H9 (cell line): ENCODE data around the gene KRTAP10-10. TPM values are rescaled to one million over a fixed set of nuclear protein-coding genes. Genes with fewer than 3 reads are reported as not detected.

ENCODE experiments used
- DNase-seq: peaks from one replicate; pipeline ENCODE4 v3.0.0-alpha.2; 2017
- H2AFZ ChIP-seq: one replicate; pipeline ENCODE4 v1.6.1; 2013; ENCODE audit warnings: mild to moderate bottlenecking, low read length, control low read depth, moderate library complexity
- H2AK5ac ChIP-seq: 2 replicates; pipeline ENCODE4 v1.6.1; 2013; ENCODE audit warnings: low read length, control low read depth, mixed read lengths; ENCODE audit not compliant: insufficient read length
- H2BK120ac ChIP-seq: one replicate; pipeline ENCODE4 v1.6.1; 2013; ENCODE audit warnings: low read depth, mild to moderate bottlenecking, low read length, control low read depth, inconsistent platforms; ENCODE audit not compliant: poor library complexity, severe bottlenecking
- H2BK12ac ChIP-seq: 2 replicates; pipeline ENCODE4 v1.6.1; 2013; ENCODE audit warnings: low read length, control low read depth, mixed read lengths, low read depth; ENCODE audit not compliant: insufficient read length
- H2BK15ac ChIP-seq: 2 replicates; pipeline ENCODE4 v1.6.1; 2013; ENCODE audit warnings: low read depth, low read length, control low read depth
- H2BK20ac ChIP-seq: one replicate; pipeline ENCODE4 v1.6.1; 2013; ENCODE audit warnings: low read depth, mild to moderate bottlenecking, low read length, control low read depth, inconsistent platforms; ENCODE audit not compliant: poor library complexity, severe bottlenecking
- H2BK5ac ChIP-seq: 2 replicates; pipeline ENCODE4 v1.6.1; 2013; ENCODE audit warnings: low read length, control low read depth, mixed read lengths; ENCODE audit not compliant: insufficient read length
- H3K14ac ChIP-seq: 2 replicates; pipeline ENCODE4 v1.6.1; 2013; ENCODE audit warnings: low read length, control low read depth; ENCODE audit not compliant: insufficient read depth
- H3K18ac ChIP-seq: 2 replicates; pipeline ENCODE4 v1.6.1; 2013; ENCODE audit warnings: low read depth, mild to moderate bottlenecking, mixed read lengths, low read length, control low read depth; ENCODE audit not compliant: insufficient read length
- H3K23ac ChIP-seq: 2 replicates; pipeline ENCODE4 v1.6.1; 2013; ENCODE audit warnings: low read length, control low read depth, mixed read lengths, low read depth; ENCODE audit not compliant: insufficient read length
- H3K23me2 ChIP-seq: 2 replicates; pipeline ENCODE4 v1.6.1; 2013; ENCODE audit warnings: low read depth, mild to moderate bottlenecking, mixed read lengths, low read length, control low read depth; ENCODE audit not compliant: insufficient read length, poor library complexity, severe bottlenecking
- H3K27ac ChIP-seq: 2 replicates; pipeline ENCODE4 v1.5.1; 2013; ENCODE audit warnings: low read length, control low read depth, mixed read lengths, low read depth; ENCODE audit not compliant: insufficient read length
- H3K27me3 ChIP-seq: 2 replicates; pipeline ENCODE4 v1.6.1; 2013; ENCODE audit warnings: low read length, control low read depth, inconsistent platforms; ENCODE audit not compliant: insufficient read depth
- H3K4ac ChIP-seq: 2 replicates; pipeline ENCODE4 v1.6.1; 2013; ENCODE audit warnings: low read depth, mild to moderate bottlenecking, control low read depth, inconsistent platforms, low read length, moderate library complexity
- H3K4me1 ChIP-seq: 2 replicates; pipeline ENCODE4 v1.6.1; 2013; ENCODE audit warnings: low read length, control low read depth, inconsistent platforms; ENCODE audit not compliant: insufficient read depth
- H3K4me2 ChIP-seq: 2 replicates; pipeline ENCODE4 v1.6.1; 2013; ENCODE audit warnings: low read length, control low read depth, mixed read lengths; ENCODE audit not compliant: insufficient read length, insufficient read depth
- H3K56ac ChIP-seq: 2 replicates; pipeline ENCODE4 v1.6.1; 2013; ENCODE audit warnings: low read depth, mild to moderate bottlenecking, mixed read lengths, low read length, control low read depth; ENCODE audit not compliant: insufficient read length
- H3K79me1 ChIP-seq: 2 replicates; pipeline ENCODE4 v1.6.1; 2013; ENCODE audit warnings: low read depth, mild to moderate bottlenecking, moderate library complexity, low read length, control low read depth, inconsistent platforms; ENCODE audit not compliant: insufficient read depth, poor library complexity, severe bottlenecking
- H3K79me2 ChIP-seq: 2 replicates; pipeline ENCODE4 v1.6.1; 2013; ENCODE audit warnings: low read length, control low read depth, inconsistent platforms; ENCODE audit not compliant: insufficient read depth
- H3K9ac ChIP-seq: 2 replicates; pipeline ENCODE4 v1.6.1; 2013; ENCODE audit warnings: low read length, control low read depth, mixed read lengths; ENCODE audit not compliant: insufficient read length; ENCODE audit errors: extremely low read depth
- H3K9me3 ChIP-seq: one replicate; pipeline ENCODE4 v1.6.1; 2013; ENCODE audit warnings: low read depth, low read length, inconsistent platforms; ENCODE audit not compliant: control insufficient read depth
- H3T11ph ChIP-seq: one replicate; pipeline ENCODE4 v1.6.1; 2013; ENCODE audit warnings: mild to moderate bottlenecking, low read length, control low read depth, inconsistent platforms
- H4K20me1 ChIP-seq: one replicate; pipeline ENCODE4 v1.6.1; 2013; ENCODE audit not compliant: control insufficient read depth, insufficient read length, insufficient read depth
- H4K5ac ChIP-seq: 2 replicates; pipeline ENCODE4 v1.6.1; 2013; ENCODE audit warnings: low read depth, mild to moderate bottlenecking, mixed read lengths, low read length, control low read depth; ENCODE audit not compliant: insufficient read length
- H4K8ac ChIP-seq: replicated peaks from 2 replicates; pipeline ENCODE4 v1.6.1; 2013; ENCODE audit warnings: low read length, control low read depth, mixed read lengths, low read depth; ENCODE audit not compliant: insufficient read length
- H4K91ac ChIP-seq: 2 replicates; pipeline ENCODE4 v1.6.1; 2013; ENCODE audit warnings: low read depth, mild to moderate bottlenecking, moderate library complexity, mixed read lengths, low read length, control low read depth; ENCODE audit not compliant: insufficient read length
- H3K27ac Mint-ChIP-seq, 3 experiments: 2 replicates in 2 of 3; 3 replicates in 1 of 3; pipeline ENCODE4 v1.8.0; 2020 to 2021; ENCODE audit warnings: mixed read lengths in 3 of 3, mild to moderate bottlenecking in 1 of 3, moderate library complexity in 1 of 3
- H3K27me3 Mint-ChIP-seq: 2 replicates; pipeline ENCODE4 v1.8.0; 2021; ENCODE audit warnings: low read depth, mild to moderate bottlenecking, moderate library complexity, mixed read lengths
- H3K36me3 Mint-ChIP-seq, 3 experiments: 2 replicates in 2 of 3; 3 replicates in 1 of 3; pipeline ENCODE4 v1.8.0; 2020 to 2021; ENCODE audit warnings: low read depth in 3 of 3, mixed read lengths in 3 of 3; ENCODE audit not compliant: insufficient read depth in 1 of 3
- H3K4me1 Mint-ChIP-seq, 2 experiments: 2 replicates each; pipeline ENCODE4 v1.8.0; 2020; ENCODE audit warnings: mixed read lengths in 2 of 2
- H3K4me3 Mint-ChIP-seq, 2 experiments: 2 replicates in 1 of 2; 3 replicates in 1 of 2; pipeline ENCODE4 v1.8.0; 2020 to 2021; ENCODE audit warnings: mild to moderate bottlenecking in 2 of 2, mixed read lengths in 2 of 2, moderate library complexity in 1 of 2
- H3K9me3 Mint-ChIP-seq, 2 experiments: 2 replicates in 1 of 2; 3 replicates in 1 of 2; pipeline ENCODE4 v1.8.0; 2020; ENCODE audit warnings: mild to moderate bottlenecking in 2 of 2, mixed read lengths in 2 of 2, moderate library complexity in 1 of 2
- WGBS: extraction: QIAGEN DNeasy Blood & Tissue Kit; methylation state at CpG from one replicate; pipeline ENCODE4 v1.1.7; 2013; ENCODE audit warnings: missing lambda C conversion rate, low lambda C conversion rate, mixed read lengths; ENCODE audit not compliant: insufficient read length; ENCODE audit errors: extremely low coverage; 5-methylcytosine and 5-hydroxymethylcytosine counted together
- total RNA-seq: library from RNA; stranded (reverse); gene quantifications from 2 replicates; pipeline ENCODE4 v1.2.1, GENCODE V29; 2021
- TF ChIP-seq, protein P1 (sequence below): fragments of 200-600 bp; sonication (generic); conservative IDR thresholded peaks from 3 replicates; pipeline ENCODE4 v1.8.0; 2021; ENCODE audit warnings: antibody characterized with exemption, mild to moderate bottlenecking

Gene KRTAP10-10
- total RNA-seq, 1 experiment from 2014 or later = not detected

DNA sequence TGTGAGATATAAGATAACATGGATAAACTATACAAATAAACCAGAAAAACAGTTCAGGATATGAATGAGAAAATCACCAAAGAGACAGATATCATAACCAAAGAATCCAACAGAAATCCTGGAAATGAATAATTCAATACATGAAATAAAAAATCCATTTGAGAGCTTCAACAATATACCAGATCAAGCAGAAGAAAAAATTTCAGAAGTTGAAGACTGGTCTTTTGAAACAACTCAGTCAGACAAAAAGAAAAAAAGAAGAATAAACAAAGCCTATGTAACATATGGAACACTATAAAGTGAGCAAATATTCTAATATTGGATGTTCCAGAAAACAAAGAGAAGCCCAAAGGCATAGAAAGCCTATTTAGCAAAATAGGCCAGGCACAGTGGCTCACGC is 34.8 kb downstream of the KRTAP10-10 start:
- H3K9me3 Mint-ChIP-seq = peaks cover 38 to 51% of the 10 kb centered on the region in 2 experiments
- no peak overlapping the region for H4K8ac ChIP-seq
- H4K91ac ChIP-seq = no peak overlapping the region
- H3K27ac ChIP-seq = no peak overlapping the region
- H3K4me1 ChIP-seq = no peaks in the 10 kb centered on the region
- H3K18ac ChIP-seq = no peak overlapping the region
- no peaks in the 10 kb centered on the region for H3K23me2 ChIP-seq
- H3K79me2 ChIP-seq = no peaks in the 10 kb centered on the region
- peaks cover 12 to 43% (median 17%) of the 10 kb centered on the region in 3 experiments for H3K36me3 Mint-ChIP-seq
- H2AK5ac ChIP-seq = no peak overlapping the region
- no peak overlapping the region for H3K23ac ChIP-seq
- no peak overlapping the region for H2AFZ ChIP-seq
- no peaks in the 10 kb centered on the region for H3K79me1 ChIP-seq
- no peak overlapping the region for H2BK20ac ChIP-seq
- H4K20me1 ChIP-seq = no peaks in the 10 kb centered on the region
- H3K9ac ChIP-seq = no peak overlapping the region
- H3K4me1 Mint-ChIP-seq = no peaks in the 10 kb centered on the region; a peak in 1 of 4 replicates
- no CpG with 5 or more reads among the region's 1 CpG for WGBS
- H3K4me2 ChIP-seq = no peak overlapping the region
- DNase-seq = no peak
- no peak overlapping the region for H3K4me3 Mint-ChIP-seq
- H3K56ac ChIP-seq = no peak overlapping the region
- H2BK15ac ChIP-seq = no peak overlapping the region
- no peak overlapping the region for H3K14ac ChIP-seq
- H4K5ac ChIP-seq = no peak overlapping the region
- H3K27me3 Mint-ChIP-seq = peaks cover 9% of the 10 kb centered on the region
- H2BK12ac ChIP-seq = no peak overlapping the region
- no peak overlapping the region for H2BK120ac ChIP-seq
- TF ChIP-seq, protein P1, sequence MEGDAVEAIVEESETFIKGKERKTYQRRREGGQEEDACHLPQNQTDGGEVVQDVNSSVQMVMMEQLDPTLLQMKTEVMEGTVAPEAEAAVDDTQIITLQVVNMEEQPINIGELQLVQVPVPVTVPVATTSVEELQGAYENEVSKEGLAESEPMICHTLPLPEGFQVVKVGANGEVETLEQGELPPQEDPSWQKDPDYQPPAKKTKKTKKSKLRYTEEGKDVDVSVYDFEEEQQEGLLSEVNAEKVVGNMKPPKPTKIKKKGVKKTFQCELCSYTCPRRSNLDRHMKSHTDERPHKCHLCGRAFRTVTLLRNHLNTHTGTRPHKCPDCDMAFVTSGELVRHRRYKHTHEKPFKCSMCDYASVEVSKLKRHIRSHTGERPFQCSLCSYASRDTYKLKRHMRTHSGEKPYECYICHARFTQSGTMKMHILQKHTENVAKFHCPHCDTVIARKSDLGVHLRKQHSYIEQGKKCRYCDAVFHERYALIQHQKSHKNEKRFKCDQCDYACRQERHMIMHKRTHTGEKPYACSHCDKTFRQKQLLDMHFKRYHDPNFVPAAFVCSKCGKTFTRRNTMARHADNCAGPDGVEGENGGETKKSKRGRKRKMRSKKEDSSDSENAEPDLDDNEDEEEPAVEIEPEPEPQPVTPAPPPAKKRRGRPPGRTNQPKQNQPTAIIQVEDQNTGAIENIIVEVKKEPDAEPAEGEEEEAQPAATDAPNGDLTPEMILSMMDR = no peak
- no peaks in the 10 kb centered on the region for H3K27me3 ChIP-seq
- no peak overlapping the region for H3K4ac ChIP-seq
- no peak overlapping the region for H2BK5ac ChIP-seq
- no peaks in the 10 kb centered on the region for H3K9me3 ChIP-seq
- no peak overlapping the region for H3T11ph ChIP-seq
- no peak overlapping the region for H3K27ac Mint-ChIP-seq
